GM18508 (cell line): ENCODE data around the gene YJEFN3.

Source experiments
- ATAC-seq: cut with Tn5 transposase; IDR thresholded peaks from one replicate; pipeline ENCODE4 v1.9.1; 2021; ENCODE audit warnings: moderate number of reproducible peaks; ENCODE audit not compliant: insufficient read depth, unreplicated experiment

Gene YJEFN3

GRCh38 chr19:19575411-19575810 is 46.7 kb downstream of the YJEFN3 start:
- no peak for ATAC-seq

- no peak for ATAC-seq
Measured at GRCh38 chr19:19578252-19578651, 49.5 kb downstream of the YJEFN3 start.

- ATAC-seq = no peak
Measured at GRCh38 chr19:19579533-19580361, 51.0 kb downstream of the YJEFN3 start.

GRCh38 chr19:19580418-19580817 is 51.7 kb downstream of the YJEFN3 start:
- ATAC-seq = no peak

- no peak for ATAC-seq
Measured at GRCh38 chr19:19581391-19581790, 52.7 kb downstream of the YJEFN3 start.

- ATAC-seq = no peak
Measured at GRCh38 chr19:19582471-19582870, 53.8 kb downstream of the YJEFN3 start.

GRCh38 chr19:19584356-19584755 is 55.6 kb downstream of the YJEFN3 start:
- ATAC-seq = no peak
